ENCODE results near the gene CTNNA1.

DNA sequence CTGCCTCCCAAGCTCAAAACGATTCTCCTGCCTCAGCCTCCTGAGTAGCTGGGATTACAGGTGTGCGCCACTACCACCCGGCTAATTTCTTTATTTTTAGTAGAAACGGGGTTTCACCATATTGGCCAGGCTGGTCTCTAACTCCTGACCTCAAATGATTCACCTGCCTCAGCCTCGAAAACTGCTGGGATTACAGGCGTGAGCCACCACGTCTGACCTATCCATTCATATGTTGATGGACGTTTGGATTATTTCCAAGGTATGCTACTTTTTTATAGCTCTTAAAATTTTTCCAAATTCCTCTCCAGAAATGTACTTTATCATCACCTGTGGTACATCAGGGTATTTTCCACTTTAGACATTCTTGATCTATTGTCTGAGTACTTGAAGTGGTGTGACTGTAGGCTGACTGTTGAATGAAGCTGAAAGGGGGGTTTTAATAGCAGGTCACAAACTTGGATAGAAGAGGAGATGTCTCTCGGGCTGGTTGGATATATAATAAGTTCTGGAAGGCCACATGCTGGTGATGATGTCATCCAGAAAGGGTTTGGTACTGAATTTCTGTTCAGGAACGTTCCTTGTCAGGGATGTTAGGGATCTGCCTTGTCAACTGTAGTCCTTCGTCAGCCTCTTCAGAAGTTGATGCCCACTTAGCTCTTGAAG, 7.4 kb downstream of the CTNNA1 start:
- TF ChIP-seq, protein P1, sequence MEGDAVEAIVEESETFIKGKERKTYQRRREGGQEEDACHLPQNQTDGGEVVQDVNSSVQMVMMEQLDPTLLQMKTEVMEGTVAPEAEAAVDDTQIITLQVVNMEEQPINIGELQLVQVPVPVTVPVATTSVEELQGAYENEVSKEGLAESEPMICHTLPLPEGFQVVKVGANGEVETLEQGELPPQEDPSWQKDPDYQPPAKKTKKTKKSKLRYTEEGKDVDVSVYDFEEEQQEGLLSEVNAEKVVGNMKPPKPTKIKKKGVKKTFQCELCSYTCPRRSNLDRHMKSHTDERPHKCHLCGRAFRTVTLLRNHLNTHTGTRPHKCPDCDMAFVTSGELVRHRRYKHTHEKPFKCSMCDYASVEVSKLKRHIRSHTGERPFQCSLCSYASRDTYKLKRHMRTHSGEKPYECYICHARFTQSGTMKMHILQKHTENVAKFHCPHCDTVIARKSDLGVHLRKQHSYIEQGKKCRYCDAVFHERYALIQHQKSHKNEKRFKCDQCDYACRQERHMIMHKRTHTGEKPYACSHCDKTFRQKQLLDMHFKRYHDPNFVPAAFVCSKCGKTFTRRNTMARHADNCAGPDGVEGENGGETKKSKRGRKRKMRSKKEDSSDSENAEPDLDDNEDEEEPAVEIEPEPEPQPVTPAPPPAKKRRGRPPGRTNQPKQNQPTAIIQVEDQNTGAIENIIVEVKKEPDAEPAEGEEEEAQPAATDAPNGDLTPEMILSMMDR (IDR thresholded peaks at IDR 0.05), result no peak
- no peak for TF ChIP-seq POLR2A (IDR thresholded peaks at IDR 0.05)

All from thyroid gland (tissue), 4 donors.